Activated B cell treated with CpG ODN at 0.5 μM for 24 hours (primary cell): ENCODE results near the gene FBXL4. TPM values are rescaled to one million over a fixed set of nuclear protein-coding genes. Genes with fewer than 3 reads are reported as not detected.

Experiments
- ATAC-seq: fragments of 200-7000 bp; cut with Tn5 transposase; one replicate; pipeline ENCODE4 v1.10.0; 2021; ENCODE audit warnings: low read depth, mild to moderate bottlenecking, moderate library complexity
- CTCF ChIA-PET: fragments of 350-600 bp; sonication (Branson Sonifier 250); formaldehyde crosslinking; loops from one replicate; lab custom pipeline; 2021; ENCODE audit warnings: antibody characterized with exemption; lab: Charles Lee
- POLR2A ChIA-PET: fragments of 350-600 bp; sonication (Branson Sonifier 250); formaldehyde crosslinking; loops from one replicate; lab custom pipeline; 2021; ENCODE audit warnings: antibody characterized with exemption; lab: Charles Lee
- DNase-seq: peaks from one replicate; pipeline ENCODE4 v3.0.0; 2022
- H3K27ac Mint-ChIP-seq: one replicate; pipeline ENCODE4 v1.8.0; 2020; ENCODE audit warnings: mixed read lengths
- H3K27me3 Mint-ChIP-seq: one replicate; pipeline ENCODE4 v1.8.0; 2021; ENCODE audit warnings: mixed read lengths
- H3K36me3 Mint-ChIP-seq: one replicate; pipeline ENCODE4 v1.8.0; 2021; ENCODE audit warnings: low read depth, mixed read lengths
- H3K4me1 Mint-ChIP-seq: one replicate; pipeline ENCODE4 v1.8.0; 2021; ENCODE audit warnings: mixed read lengths
- H3K4me3 Mint-ChIP-seq: one replicate; pipeline ENCODE4 v1.8.0; 2020; ENCODE audit warnings: mild to moderate bottlenecking, mixed read lengths
- H3K9me3 Mint-ChIP-seq: one replicate; pipeline ENCODE4 v1.8.0; 2020; ENCODE audit warnings: mixed read lengths
- intact Hi-C: fragments of 100-400 bp; cut with micrococcal nuclease; formaldehyde crosslinking; loops from one replicate; pipeline ENCODE4 v1.15.1; 2024
- total RNA-seq: library from RNA; stranded (reverse); gene quantifications from 2 replicates; pipeline ENCODE4 v1.2.3, GENCODE V29; 2022
- TF ChIP-seq, protein P1 (sequence below): fragments of 200-600 bp; IDR thresholded peaks from one replicate; pipeline ENCODE4 v1.8.0; 2022; ENCODE audit warnings: antibody characterized with exemption, mild to moderate bottlenecking

Gene FBXL4
- total RNA-seq, 1 donor from 2014 or later = 10.8 TPM

DNA sequence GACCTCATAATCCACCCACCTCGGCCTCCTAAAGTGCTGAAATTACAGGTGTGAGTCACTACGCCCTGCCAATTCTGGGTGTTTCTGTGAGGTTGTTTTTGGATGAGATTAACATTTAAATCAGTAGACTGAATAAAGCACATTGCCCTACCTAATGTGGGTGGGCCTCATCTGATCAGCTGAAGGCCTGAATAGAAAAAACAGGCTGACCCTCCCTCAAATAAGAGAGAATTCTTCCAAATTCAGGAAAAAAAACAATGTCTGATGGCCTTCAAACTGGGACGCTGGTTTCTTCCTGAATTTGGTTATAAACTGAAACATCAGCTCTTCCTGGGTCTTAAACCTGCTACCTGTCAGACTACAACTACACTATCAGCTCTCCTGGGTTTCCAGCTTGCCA is 62.4 kb downstream of the FBXL4 start:
- intact Hi-C loops = no loop called here
- ChIA-PET CTCF (no interaction called here), POLR2A (no interaction called here)
- Mint-ChIP-seq H3K27me3 (no peaks in the 10 kb centered on the region), H3K4me1 (no peaks in the 10 kb centered on the region), H3K27ac (no peak overlapping the region), H3K36me3 (peaks cover 37% of the 10 kb centered on the region), H3K4me3 (no peak overlapping the region), H3K9me3 (no peaks in the 10 kb centered on the region)
- DNase-seq (no peak), ATAC-seq (no peak)
- TF ChIP-seq, protein P1, sequence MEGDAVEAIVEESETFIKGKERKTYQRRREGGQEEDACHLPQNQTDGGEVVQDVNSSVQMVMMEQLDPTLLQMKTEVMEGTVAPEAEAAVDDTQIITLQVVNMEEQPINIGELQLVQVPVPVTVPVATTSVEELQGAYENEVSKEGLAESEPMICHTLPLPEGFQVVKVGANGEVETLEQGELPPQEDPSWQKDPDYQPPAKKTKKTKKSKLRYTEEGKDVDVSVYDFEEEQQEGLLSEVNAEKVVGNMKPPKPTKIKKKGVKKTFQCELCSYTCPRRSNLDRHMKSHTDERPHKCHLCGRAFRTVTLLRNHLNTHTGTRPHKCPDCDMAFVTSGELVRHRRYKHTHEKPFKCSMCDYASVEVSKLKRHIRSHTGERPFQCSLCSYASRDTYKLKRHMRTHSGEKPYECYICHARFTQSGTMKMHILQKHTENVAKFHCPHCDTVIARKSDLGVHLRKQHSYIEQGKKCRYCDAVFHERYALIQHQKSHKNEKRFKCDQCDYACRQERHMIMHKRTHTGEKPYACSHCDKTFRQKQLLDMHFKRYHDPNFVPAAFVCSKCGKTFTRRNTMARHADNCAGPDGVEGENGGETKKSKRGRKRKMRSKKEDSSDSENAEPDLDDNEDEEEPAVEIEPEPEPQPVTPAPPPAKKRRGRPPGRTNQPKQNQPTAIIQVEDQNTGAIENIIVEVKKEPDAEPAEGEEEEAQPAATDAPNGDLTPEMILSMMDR = no peak

DNA sequence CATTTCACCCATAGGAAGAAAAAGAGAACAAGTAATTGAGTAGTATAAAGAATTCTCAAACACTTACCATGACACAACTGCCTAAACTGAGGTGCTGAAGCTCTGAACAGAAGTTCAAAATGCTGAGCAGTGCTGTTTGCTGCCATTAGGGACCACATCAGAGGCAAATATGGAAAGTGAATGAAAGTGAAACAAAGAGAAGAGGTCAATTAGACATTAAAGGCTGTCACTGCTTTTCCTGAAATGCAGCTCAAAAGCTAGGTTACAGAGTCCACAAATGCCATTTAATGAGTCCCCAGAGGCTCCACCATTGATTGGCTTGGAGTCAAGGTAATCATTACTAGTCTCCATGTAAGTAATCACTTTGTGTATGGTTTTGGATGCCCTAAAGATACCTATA is 67.3 kb downstream of the FBXL4 start:
- H3K4me1 Mint-ChIP-seq = no peaks in the 10 kb centered on the region
- H3K4me3 Mint-ChIP-seq = no peak overlapping the region
- no peak for ATAC-seq
- peaks cover 34% of the 10 kb centered on the region for H3K36me3 Mint-ChIP-seq
- TF ChIP-seq, protein P1 = no peak
- intact Hi-C loops = no loop called here
- CTCF ChIA-PET = no interaction called here
- no peaks in the 10 kb centered on the region for H3K27me3 Mint-ChIP-seq
- no peak overlapping the region for H3K27ac Mint-ChIP-seq
- POLR2A ChIA-PET = no interaction called here
- no peaks in the 10 kb centered on the region for H3K9me3 Mint-ChIP-seq
- no peak for DNase-seq

DNA sequence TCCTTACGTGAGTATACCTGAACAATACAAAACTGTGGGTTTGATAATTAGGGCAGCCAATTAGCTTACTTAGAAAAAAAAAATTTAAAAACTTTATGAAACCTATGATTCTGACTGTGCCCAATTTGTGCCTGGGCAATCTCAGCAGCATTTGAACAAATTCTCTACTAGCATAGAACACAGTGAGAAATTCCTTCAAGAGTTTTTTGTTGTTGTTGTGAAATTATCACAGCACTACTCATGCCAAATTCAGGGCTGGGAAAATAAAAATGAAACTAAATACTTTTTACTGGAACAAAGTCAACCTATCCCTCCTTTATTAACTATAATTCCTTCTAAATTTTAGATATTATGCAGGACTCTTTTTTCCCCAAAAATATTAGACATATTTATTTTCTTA is 70.5 kb downstream of the FBXL4 start:
- intact Hi-C loops = no loop called here
- POLR2A ChIA-PET = no interaction called here
- no peak overlapping the region for H3K27ac Mint-ChIP-seq
- CTCF ChIA-PET = no interaction called here
- DNase-seq = no peak
- TF ChIP-seq, protein P1 = no peak
- peaks cover 39% of the 10 kb centered on the region for H3K36me3 Mint-ChIP-seq
- no peak overlapping the region for H3K4me3 Mint-ChIP-seq
- ATAC-seq = no peak
- no peaks in the 10 kb centered on the region for H3K4me1 Mint-ChIP-seq
- H3K27me3 Mint-ChIP-seq = no peaks in the 10 kb centered on the region
- H3K9me3 Mint-ChIP-seq = no peaks in the 10 kb centered on the region

DNA sequence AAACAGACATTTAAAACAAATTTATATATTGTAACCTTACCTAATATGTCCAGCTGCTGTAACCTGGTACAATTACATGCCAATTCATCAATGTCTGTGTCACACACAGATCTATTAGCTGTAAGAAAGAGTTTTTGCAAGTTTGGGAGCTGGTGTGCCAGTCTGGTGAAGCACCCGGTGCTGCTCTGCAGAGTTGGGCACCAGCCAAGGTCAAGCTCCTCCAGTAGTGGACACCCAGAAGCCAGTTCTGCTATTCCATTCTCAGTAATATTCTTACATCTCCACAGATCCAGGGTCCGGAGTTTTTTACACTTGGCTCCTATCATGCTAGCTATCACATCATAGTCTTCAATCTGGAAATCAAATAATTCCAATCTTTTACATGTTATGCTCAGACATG is 72.4 kb downstream of the FBXL4 start:
- no peak overlapping the region for H3K27ac Mint-ChIP-seq
- ChIA-PET CTCF (no interaction called here), POLR2A (no interaction called here)
- ATAC-seq (no peak), DNase-seq (no peak)
- intact Hi-C loops = no loop called here
- no peak overlapping the region for H3K4me3 Mint-ChIP-seq
- no peaks in the 10 kb centered on the region for H3K4me1 Mint-ChIP-seq
- TF ChIP-seq, protein P1 = no peak
- no peaks in the 10 kb centered on the region for H3K27me3 Mint-ChIP-seq
- no peaks in the 10 kb centered on the region for H3K9me3 Mint-ChIP-seq
- H3K36me3 Mint-ChIP-seq = peaks cover 46% of the 10 kb centered on the region

DNA sequence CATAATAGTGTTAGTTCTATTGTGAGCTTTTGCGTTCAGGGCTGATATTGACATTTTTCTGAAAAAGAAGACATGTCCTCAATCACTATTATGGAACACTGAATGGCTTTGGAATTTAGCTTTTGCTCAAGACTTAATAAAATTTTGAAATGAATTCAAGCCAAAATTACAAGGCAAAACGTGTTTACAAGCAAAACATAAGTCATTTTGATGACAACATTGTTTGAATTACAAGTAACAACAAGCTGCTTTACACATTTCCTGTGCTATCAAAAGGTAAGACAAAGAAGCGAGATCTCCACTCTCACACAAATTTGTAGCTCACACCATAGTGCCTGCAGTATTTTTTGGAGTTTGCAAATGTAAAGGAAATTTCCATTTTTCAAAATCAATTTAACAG is 75.9 kb downstream of the FBXL4 start:
- intact Hi-C loops = no loop called here
- ChIA-PET CTCF (no interaction called here), POLR2A (no interaction called here)
- Mint-ChIP-seq H3K27ac (no peak overlapping the region), H3K36me3 (peaks cover 36% of the 10 kb centered on the region), H3K4me3 (no peak overlapping the region), H3K27me3 (no peaks in the 10 kb centered on the region), H3K4me1 (no peaks in the 10 kb centered on the region), H3K9me3 (no peaks in the 10 kb centered on the region)
- ATAC-seq (no peak), DNase-seq (no peak)
- TF ChIP-seq, protein P1 = no peak
